HG03460 (cell line): ENCODE data around the gene ATF3.
A peak's percentile ranks its signal among the peaks of the same experiment; 100 is the strongest.

ENCODE experiments used
- ATAC-seq: cut with Tn5 transposase; IDR thresholded peaks from one replicate; pipeline ENCODE4 v1.9.1; 2021; ENCODE audit not compliant: unreplicated experiment

The ATF3 gene

DNA sequence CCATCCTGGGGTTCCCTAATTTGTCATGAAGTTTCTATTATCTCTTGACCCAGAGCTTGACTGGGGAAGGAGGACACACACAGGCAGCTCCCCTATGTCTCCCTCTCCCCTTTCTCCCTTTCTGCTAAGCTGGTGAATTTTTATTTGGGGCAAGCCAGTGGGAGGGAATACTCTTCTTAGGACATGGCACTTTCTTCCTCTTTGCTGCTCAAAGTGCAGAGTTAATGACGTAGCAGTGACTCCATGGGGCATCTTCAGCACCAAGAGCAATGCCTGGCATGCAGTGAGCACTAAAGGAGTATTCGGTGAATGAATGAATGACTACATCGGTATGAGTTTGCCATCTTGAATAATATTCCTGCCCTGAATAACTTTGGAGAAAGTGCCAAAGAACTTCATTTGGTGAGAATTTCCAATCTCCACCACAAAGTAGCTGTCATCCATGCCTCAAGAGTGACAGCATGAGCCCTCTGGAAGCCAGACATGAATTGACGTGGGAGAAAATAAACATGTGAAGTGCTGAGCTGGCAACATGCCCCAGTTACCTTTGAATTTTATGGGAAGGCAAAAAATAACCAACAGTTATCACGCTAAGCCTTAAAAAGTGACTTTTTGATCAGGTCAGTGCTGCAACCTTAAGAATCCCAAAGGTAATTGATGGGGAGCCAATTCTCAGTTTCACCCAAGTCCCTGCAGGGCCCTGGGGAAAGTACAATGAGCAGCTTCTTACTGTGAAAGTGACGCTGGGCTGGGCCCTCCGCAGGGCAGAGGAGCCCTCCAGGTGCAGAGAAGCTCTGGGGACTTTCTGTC lies 22.1 kb upstream of the ATF3 start:
- peak; percentile 98 for ATAC-seq

DNA sequence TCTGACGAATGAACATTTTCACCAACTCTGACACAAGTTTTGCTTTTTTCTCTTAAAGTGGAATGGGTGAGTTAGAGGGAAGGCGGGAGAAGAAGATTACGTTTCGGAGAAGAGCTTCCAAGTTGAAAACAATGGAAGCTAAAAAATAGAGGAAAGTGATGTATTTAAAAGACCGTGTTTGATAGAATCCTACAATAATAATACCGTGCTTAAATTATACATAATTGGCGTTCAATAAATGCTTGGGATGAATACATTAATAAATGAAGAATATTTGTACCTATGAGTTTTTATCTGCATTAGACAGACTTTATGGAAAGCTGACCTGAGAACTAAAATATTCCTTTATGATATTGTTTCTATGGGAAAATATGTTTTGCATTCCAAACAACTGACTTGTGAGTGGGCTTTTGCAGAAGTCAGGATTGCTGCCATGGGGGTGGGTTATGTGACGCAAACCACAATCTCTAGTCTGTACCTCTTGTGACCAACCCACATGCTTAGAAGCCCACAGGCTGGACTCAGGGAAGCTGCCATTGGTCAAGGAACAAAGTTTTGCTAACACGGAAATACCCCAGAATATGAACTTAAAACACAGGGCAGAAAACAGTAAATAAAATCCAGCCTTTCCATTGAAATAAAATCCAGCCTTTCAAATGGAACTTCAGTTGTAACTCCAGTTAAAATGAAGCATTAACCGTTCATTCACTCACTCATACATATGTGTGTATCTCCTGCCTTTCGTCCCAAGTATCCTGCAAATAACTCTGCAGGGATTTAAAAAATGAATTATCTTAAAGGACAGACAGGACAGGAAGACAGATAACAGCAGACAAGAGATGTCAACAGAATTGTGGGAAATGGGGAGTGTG lies 21.3 kb upstream of the ATF3 start:
- ATAC-seq, result no peak

DNA sequence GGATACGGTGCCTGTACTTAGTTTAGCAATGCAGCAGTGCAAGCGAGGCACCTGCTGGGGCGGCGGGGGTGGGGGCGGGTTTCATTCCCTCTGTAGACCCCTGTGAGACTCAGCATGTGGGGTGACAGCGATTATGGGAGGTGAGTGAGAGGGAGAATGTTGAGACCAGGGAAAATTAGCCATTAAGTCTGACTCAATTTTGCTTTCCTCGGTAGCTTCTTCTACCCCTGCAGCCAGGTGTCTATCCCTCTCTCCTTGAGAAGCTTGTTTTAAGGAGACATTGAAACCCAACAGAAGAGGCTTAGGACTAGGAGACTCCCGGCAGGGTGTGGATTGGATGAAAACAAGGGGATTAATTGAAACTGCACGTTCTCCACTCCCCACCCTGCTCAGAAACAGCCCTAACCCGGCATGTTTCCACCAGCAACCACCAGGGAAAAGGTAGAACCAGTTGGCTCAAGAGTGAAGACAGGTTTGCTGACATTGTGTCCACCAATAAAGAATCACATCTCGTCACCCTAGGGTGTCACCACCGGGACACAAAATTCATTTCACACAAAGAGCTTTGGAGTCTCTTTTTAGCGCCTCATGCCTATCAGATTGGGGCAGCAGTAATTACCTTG lies 20.6 kb upstream of the ATF3 start:
- no peak for ATAC-seq

GRCh38 chr1:212589446-212589845 lies 19.1 kb upstream of the ATF3 start:
- no peak for ATAC-seq

DNA sequence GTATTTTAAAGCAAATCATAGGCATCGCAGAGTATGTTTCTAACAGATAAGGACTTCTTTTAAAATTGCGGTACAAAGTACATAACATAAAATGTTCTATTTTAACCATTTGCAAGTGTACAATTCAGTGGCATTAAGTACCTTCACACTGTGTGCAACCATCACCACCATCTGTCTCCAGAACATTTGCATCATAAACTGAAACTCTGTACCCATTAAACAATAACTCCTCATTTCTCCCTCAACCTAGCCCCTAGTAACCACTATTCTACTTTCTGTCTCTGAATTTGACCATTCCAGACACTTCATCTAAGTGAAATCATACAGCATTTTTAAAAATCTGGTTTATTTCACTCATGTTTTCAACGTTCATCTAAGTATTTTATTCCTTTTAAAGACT lies 16.6 kb upstream of the ATF3 start:
- ATAC-seq, result peak; percentile 42

DNA sequence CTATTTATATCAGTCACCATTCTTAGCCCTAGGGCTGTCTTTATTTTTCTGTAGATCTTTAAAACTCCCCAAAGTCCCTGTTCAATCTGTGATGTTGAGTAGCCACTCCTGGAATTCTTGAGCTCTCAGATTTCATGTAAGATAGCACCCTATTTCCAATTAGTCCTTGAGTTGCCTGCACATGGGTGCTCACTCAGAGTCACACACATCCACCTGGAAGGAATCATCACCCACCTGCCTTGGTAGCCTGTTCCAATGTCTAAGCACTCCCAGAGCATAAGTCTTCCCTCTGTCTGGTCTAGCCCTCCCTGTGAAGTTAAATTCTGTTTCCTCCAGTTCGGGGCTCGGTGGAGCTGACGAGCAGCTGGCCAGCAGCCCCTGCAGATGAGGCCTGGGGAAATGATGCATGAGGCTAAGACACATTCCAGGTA lies 14.7 kb upstream of the ATF3 start:
- no peak for ATAC-seq

DNA sequence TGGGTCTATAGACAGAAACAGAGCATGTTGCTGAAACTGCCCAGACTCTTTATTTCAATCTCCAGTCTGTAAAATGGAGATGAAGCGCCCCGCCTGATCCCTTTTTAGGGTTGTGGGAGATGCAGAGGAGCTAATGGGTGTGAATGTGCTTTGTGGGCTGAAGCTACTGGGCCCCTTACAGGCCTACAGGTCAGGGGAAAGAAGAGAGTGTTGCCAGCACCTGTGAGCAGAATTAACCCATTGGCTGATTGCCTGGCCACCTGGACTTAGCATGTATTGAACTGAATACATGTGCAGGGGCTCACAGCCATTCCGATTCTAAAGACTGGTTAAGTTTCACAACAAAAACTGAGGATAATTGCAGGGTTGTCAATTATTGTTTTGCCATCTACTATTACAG lies 13.9 kb upstream of the ATF3 start:
- ATAC-seq, result no peak

DNA sequence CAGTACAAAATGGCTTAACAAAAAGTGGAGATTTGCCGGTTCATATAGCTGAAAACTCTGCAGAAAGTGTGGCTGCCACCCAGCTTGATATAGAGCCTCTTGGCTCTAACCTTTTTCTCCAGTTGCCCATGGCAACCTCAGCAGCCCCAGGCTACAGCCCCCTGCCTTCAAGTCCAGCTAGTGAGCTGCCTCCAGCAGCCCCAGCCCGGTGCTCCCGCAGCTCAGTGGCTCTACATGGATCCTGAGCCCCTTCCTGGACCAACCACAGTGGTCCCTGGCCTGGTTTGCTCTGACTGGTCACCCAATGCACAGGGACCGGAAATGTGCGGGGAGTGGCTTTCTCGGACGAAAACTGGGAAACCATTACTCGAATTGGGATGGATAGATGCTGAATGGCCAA lies 13.3 kb upstream of the ATF3 start:
- no peak for ATAC-seq

- ATAC-seq, result peak; percentile 92
Measured at GRCh38 chr1:212595787-212596714, 12.5 kb upstream of the ATF3 start.

DNA sequence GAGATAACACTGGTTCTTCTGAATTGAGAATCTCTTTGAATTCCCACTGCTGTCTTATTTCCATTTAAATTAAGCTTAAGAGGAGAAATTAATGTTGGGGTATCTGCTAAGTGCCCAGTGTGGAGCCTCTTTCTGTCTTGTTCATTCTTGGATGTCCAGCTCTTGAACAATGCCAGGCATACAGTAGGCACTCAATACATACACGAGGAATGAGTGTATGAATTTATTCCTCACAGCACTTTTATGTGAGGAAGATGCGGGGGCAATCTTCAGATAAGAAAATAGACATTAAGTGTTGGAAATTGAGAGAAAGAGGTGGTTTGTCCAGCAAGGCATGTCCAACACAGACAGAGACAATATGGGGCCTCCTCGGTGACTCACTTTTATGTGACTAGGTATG lies 11.8 kb upstream of the ATF3 start:
- ATAC-seq, result no peak

DNA sequence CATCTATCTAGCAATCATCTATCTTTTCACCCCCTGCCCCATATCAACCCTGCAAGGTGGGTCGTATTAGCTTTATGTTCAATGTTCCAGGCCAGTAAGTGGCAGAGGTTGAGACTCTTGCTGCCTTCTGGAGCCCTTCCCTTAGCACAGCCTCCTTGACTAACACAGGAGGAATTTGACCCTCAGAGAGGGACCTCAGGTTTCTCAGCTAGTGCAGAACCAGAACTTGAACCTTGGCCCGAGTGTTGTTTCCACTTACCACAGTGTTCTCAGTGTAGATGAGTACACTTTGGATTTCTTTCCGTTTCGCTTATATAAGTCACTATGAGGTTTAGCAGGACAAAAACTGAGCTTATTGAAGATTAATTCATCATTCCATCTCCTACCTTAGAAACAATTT lies 11.1 kb upstream of the ATF3 start:
- no peak for ATAC-seq

DNA sequence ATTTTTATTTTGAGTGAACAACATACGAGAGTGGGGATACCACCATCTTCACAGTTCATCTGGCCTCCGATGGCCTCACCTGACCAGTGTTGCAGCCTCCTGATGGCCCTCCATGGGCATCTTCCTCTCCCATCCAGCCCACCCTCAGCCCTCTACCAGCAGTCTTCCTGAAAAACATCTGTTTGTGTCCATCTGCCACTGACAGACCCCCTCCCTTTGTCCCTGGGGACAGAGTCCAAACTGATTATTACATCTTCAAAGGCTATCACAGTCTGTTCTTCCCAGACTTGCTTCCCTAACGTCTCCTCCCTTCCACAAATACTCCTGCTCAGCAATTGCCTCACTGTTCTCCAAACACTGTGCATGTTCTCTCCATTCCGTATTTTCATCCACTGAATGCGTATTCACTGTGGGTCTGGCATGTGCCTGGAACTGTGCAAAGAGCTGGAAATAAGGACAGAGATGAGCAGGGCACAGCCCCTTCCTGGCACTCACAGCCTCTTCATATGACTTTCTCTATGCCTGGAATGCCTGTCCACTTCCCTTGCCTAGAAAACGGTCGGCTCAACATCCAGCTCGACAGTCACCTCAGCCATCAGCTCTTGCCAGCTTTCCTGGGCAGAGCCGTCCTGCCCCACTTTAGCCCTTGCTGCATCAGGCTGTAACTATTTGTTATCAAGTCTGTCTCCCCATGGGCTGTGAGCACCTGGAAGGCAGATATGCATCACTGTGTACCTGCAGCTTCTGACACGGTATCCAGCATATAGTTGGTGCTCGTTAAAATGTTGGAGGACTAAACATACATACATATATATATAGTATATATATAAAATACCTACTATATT lies 8.3 kb upstream of the ATF3 start:
- no peak for ATAC-seq

- ATAC-seq, result no peak
Measured at GRCh38 chr1:212600980-212601379, 7.6 kb upstream of the ATF3 start.

GRCh38 chr1:212601524-212601923 lies 7.0 kb upstream of the ATF3 start:
- ATAC-seq, result no peak

DNA sequence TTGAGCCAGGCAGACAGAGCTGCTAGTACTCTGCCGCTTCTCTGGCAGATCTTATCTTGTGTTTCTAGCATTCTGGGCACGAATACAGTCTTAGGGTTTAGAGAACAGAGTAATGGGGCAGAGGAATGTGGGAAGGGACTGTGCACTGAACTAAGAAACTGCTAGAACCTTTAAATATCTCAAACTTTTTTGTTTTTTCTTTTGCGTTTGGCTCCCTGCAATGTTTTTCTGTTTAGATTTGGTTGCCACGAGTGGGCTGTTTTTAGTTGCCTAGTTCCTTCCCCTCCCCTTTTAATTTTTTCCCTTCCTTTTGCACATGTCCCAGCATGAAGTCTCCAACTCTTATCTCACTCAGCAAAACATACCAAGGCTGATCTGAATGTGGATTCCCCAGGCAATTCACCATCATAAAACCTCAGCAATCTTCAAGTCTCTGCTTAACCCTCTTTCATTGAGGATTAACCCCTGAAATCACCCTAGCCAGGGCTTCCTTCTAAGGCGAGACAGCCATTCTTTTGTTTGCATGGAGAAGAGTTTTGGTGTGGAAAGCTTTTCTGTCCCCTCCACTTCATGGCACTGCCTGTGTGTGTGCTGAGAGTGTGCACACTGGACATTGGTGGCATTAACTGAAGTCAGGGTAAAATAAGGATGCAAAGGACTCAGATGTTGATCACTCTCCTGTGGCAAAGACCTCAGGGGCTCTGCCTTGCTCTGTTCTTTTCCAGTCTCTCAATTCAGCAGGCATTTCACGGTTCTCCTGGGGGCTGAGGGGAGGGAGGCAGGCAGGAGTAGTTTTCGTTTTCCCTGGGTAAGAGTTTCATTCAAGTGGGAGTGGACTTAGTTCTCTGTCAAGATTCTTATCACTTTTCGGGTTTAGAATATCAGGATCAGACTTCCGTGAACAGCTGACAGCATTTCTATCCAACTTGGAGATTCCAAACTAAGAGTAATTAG lies 2.8 kb upstream of the ATF3 start:
- no peak for ATAC-seq

- no peak for ATAC-seq
Measured at GRCh38 chr1:212606395-212607205, 2.0 kb upstream of the ATF3 start.

- no peak for ATAC-seq
Measured at GRCh38 chr1:212607206-212607912, 1.2 kb upstream of the ATF3 start.
